H1 (cell line): ENCODE measurements around the gene GTF2H1. TPM values are rescaled to one million over a fixed set of nuclear protein-coding genes. Genes with fewer than 3 reads are reported as not detected.

Experiments used
- CTCF ChIA-PET: fragments of 300-600 bp; sonication (Branson Sonifier 250); formaldehyde crosslinking; loops from one replicate; lab custom pipeline; 2021; ENCODE audit not compliant: partially characterized antibody; lab: Charles Lee
- POLR2A ChIA-PET: fragments of 300-600 bp; sonication (Branson Sonifier 250); formaldehyde crosslinking; loops from one replicate; lab custom pipeline; 2021; ENCODE audit warnings: inconsistent platforms; ENCODE audit not compliant: partially characterized antibody; lab: Charles Lee
- DNase-seq, 2 experiments: peaks; one replicate each; pipeline versions ENCODE4 v3.0.0 to v3.0.0-alpha.2; 2010 to 2022; ENCODE audit warnings: low spot score in 2 of 2, low read depth in 1 of 2, mixed read lengths in 1 of 2
- FAIRE-seq: peaks from 2 replicates; lab custom pipeline; 2011; peaks lifted over from hg19 to GRCh38; lab: Jason Lieb, UNC
- H2AFZ ChIP-seq: 2 replicates; pipeline ENCODE4 v1.8.1; 2012; ENCODE audit warnings: low read length, inconsistent platforms
- H2AK5ac ChIP-seq: 2 replicates; pipeline ENCODE4 v1.6.1; 2013; ENCODE audit warnings: low read depth, low read length
- H2BK120ac ChIP-seq: replicated peaks from 2 replicates; pipeline ENCODE3; 2013; ENCODE audit warnings: low read depth, low read length, inconsistent platforms
- H2BK12ac ChIP-seq: 2 replicates; pipeline ENCODE4 v1.6.1; 2013; ENCODE audit warnings: low read depth, low read length
- H2BK15ac ChIP-seq: 2 replicates; pipeline ENCODE4 v1.6.1; 2013; ENCODE audit warnings: low read length
- H2BK20ac ChIP-seq: 2 replicates; pipeline ENCODE4 v1.6.1; 2013; ENCODE audit warnings: low read length
- H2BK5ac ChIP-seq: 2 replicates; pipeline ENCODE4 v1.6.1; 2013; ENCODE audit warnings: low read depth, low read length
- H3K14ac ChIP-seq: 2 replicates; pipeline ENCODE4 v1.6.1; 2013; ENCODE audit warnings: inconsistent platforms; ENCODE audit not compliant: insufficient read length
- H3K18ac ChIP-seq: 2 replicates; pipeline ENCODE4 v1.6.1; 2013; ENCODE audit warnings: low read length; ENCODE audit errors: extremely low read depth
- H3K23ac ChIP-seq: 2 replicates; pipeline ENCODE4 v1.6.1; 2013; ENCODE audit warnings: inconsistent platforms; ENCODE audit not compliant: insufficient read length
- H3K23me2 ChIP-seq: 2 replicates; pipeline ENCODE4 v1.6.1; 2013; ENCODE audit warnings: low read depth, low read length
- H3K27ac ChIP-seq: 2 replicates; pipeline ENCODE4 v1.6.1; 2011; ENCODE audit warnings: low read depth, low read length, inconsistent platforms
- H3K27me3 ChIP-seq, 4 experiments: replicated peaks in 1 of 4; 1 replicate in 1 of 4; 2 replicates in 3 of 4; pipeline versions ENCODE4 v1.6.1 to v1.8.1; 2011 to 2013; ENCODE audit warnings: low read length in 3 of 4, mild to moderate bottlenecking in 3 of 4, inconsistent platforms in 2 of 4, mixed read lengths in 2 of 4, moderate library complexity in 1 of 4; ENCODE audit not compliant: control insufficient read depth in 3 of 4, insufficient read depth in 3 of 4; ENCODE audit errors: extremely low read depth in 1 of 4
- H3K36me3 ChIP-seq, 4 experiments: 2 replicates each; pipeline versions ENCODE4 v1.6.1 to v1.8.1; 2011 to 2013; ENCODE audit warnings: mild to moderate bottlenecking in 4 of 4, low read length in 3 of 4, moderate library complexity in 2 of 4, control low read depth in 1 of 4, inconsistent platforms in 1 of 4; ENCODE audit not compliant: insufficient read depth in 4 of 4, control insufficient read depth in 2 of 4
- H3K4ac ChIP-seq: replicated peaks from 2 replicates; pipeline ENCODE3; 2013; ENCODE audit warnings: low read length, low read depth, mixed read lengths, inconsistent platforms; ENCODE audit not compliant: insufficient read length
- H3K4me1 ChIP-seq, 4 experiments: replicated peaks in 1 of 4; 1 replicate in 1 of 4; 2 replicates in 3 of 4; pipeline versions ENCODE4 v1.6.1 to v1.8.1; 2011 to 2013; ENCODE audit warnings: low read length in 3 of 4, inconsistent platforms in 2 of 4, mixed read lengths in 1 of 4; ENCODE audit not compliant: insufficient read depth in 4 of 4, control insufficient read depth in 3 of 4
- H3K4me2 ChIP-seq, 2 experiments: 2 replicates each; pipeline versions ENCODE4 v1.6.1 to v1.8.1; 2011 to 2013; ENCODE audit warnings: low read depth in 2 of 2, low read length in 2 of 2, control low read depth in 1 of 2, inconsistent platforms in 1 of 2, mild to moderate bottlenecking in 1 of 2; ENCODE audit not compliant: insufficient read depth in 1 of 2
- H3K4me3 ChIP-seq, 4 experiments: fragments of 200-600, 300-600 bp in 1 of 4; sonication (generic), shearing (Covaris generic), sonication (Bioruptor Twin) in 1 of 4; 2 replicates each; pipeline versions ENCODE4 v1.5.1 to v1.8.1; 2011 to 2016; ENCODE audit warnings: low read length in 4 of 4, low read depth in 3 of 4, control low read depth in 2 of 4, inconsistent platforms in 2 of 4, mild to moderate bottlenecking in 2 of 4, mixed read lengths in 1 of 4, moderate library complexity in 1 of 4; ENCODE audit not compliant: insufficient read depth in 2 of 4; ENCODE audit errors: extremely low read depth in 1 of 4
- H3K56ac ChIP-seq: replicated peaks from 2 replicates; pipeline ENCODE3; 2013; ENCODE audit warnings: low read depth, mild to moderate bottlenecking, mixed read lengths, low read length, inconsistent platforms; ENCODE audit not compliant: insufficient read length
- H3K79me1 ChIP-seq: 2 replicates; pipeline ENCODE4 v1.6.1; 2013; ENCODE audit warnings: low read depth, low read length, control low read depth
- H3K79me2 ChIP-seq, 2 experiments: 2 replicates each; pipeline versions ENCODE4 v1.6.1 to v1.8.1; 2012 to 2013; ENCODE audit warnings: low read length in 2 of 2, mild to moderate bottlenecking in 2 of 2, inconsistent platforms in 1 of 2; ENCODE audit not compliant: insufficient read depth in 2 of 2, control insufficient read depth in 1 of 2
- H3K9ac ChIP-seq, 4 experiments: replicated peaks in 1 of 4; 1 replicate in 1 of 4; 2 replicates in 3 of 4; pipeline versions ENCODE4 v1.6.1 to v1.8.1; 2011 to 2013; ENCODE audit warnings: low read depth in 3 of 4, low read length in 3 of 4, control low read depth in 2 of 4, mild to moderate bottlenecking in 2 of 4, moderate library complexity in 2 of 4, inconsistent platforms in 1 of 4; ENCODE audit errors: extremely low read depth in 1 of 4
- H3K9me3 ChIP-seq, 2 experiments: 2 replicates each; pipeline versions ENCODE4 v1.6.1 to v1.8.1; 2012 to 2013; ENCODE audit warnings: mild to moderate bottlenecking in 2 of 2, moderate library complexity in 2 of 2, control low read depth in 1 of 2, inconsistent platforms in 1 of 2, low read depth in 1 of 2, low read length in 1 of 2, mixed read lengths in 1 of 2; ENCODE audit not compliant: insufficient read depth in 2 of 2
- H4K20me1 ChIP-seq, 2 experiments: replicated peaks in 1 of 2; 2 replicates each; pipeline versions ENCODE3 to v1.8.1; 2011 to 2013; ENCODE audit warnings: inconsistent platforms in 2 of 2, low read length in 2 of 2, mild to moderate bottlenecking in 1 of 2; ENCODE audit not compliant: insufficient read depth in 2 of 2, control insufficient read depth in 1 of 2
- H4K5ac ChIP-seq: 2 replicates; pipeline ENCODE4 v1.6.1; 2013; ENCODE audit warnings: low read length, low read depth, mixed read lengths, inconsistent platforms; ENCODE audit not compliant: insufficient read length
- H4K8ac ChIP-seq: 2 replicates; pipeline ENCODE4 v1.8.0; 2013; ENCODE audit warnings: mild to moderate bottlenecking, moderate library complexity, low read length, inconsistent platforms; ENCODE audit not compliant: insufficient read depth; ENCODE audit errors: extremely low read depth
- H4K91ac ChIP-seq: replicated peaks from 2 replicates; pipeline ENCODE3; 2013; ENCODE audit warnings: low read length, mixed read lengths, inconsistent platforms; ENCODE audit not compliant: insufficient read length
- BCL11A ChIP-seq, 2 experiments: IDR thresholded peaks; one replicate each; pipeline ENCODE4 v1.6.1; 2011; ENCODE audit warnings: low read depth in 2 of 2, low read length in 2 of 2, mild to moderate bottlenecking in 2 of 2
- CHD1 ChIP-seq: IDR thresholded peaks from 2 replicates; pipeline ENCODE4 v1.6.1; 2012; ENCODE audit warnings: low read depth, low read length, improper control_type of control experiment
- EZH2 ChIP-seq: fragments of 200-600 bp; sonication (generic); IDR thresholded peaks from 2 replicates; pipeline ENCODE4 v1.7.1; 2012; ENCODE audit warnings: low read depth, mild to moderate bottlenecking, moderate library complexity, low read length, inconsistent platforms; ENCODE audit not compliant: severe bottlenecking
- FOSL1 ChIP-seq: IDR thresholded peaks from 2 replicates; pipeline ENCODE4 v1.6.1; 2011; ENCODE audit warnings: mild to moderate bottlenecking, low read depth, low read length, moderate library complexity; ENCODE audit not compliant: insufficient read depth
- JUN ChIP-seq: IDR thresholded peaks from 2 replicates; pipeline ENCODE4 v1.6.1; 2011; ENCODE audit warnings: low read depth, mild to moderate bottlenecking, improper control_type of control experiment, low read length
- KDM1A ChIP-seq: fragments of 200-600, 300-600 bp; sonication (generic); IDR thresholded peaks from 2 replicates; pipeline ENCODE4 v1.7.1; 2016; ENCODE audit warnings: mild to moderate bottlenecking, low read length, borderline replicate concordance
- KDM5A ChIP-seq: fragments of 200-600 bp; IDR thresholded peaks from 2 replicates; pipeline ENCODE4 v1.7.1; 2012; ENCODE audit warnings: mild to moderate bottlenecking, low read length, inconsistent platforms, mixed read lengths
- NANOG ChIP-seq: IDR thresholded peaks from 2 replicates; pipeline ENCODE4 v1.6.1; 2011; ENCODE audit warnings: low read length, low read depth, mild to moderate bottlenecking, inconsistent platforms; ENCODE audit not compliant: insufficient read depth, poor library complexity, severe bottlenecking
- PHF8 ChIP-seq: fragments of 200-600 bp; sonication (generic); conservative IDR thresholded peaks from 2 replicates; pipeline ENCODE4 v1.7.1; 2012; ENCODE audit warnings: low read depth, mild to moderate bottlenecking, inconsistent platforms, low read length, moderate library complexity
- POLR2A ChIP-seq, 2 experiments: IDR thresholded peaks; 1 replicate in 1 of 2; 2 replicates in 1 of 2; pipeline ENCODE4 v1.6.1; 2011; ENCODE audit warnings: low read depth in 2 of 2, low read length in 2 of 2, mild to moderate bottlenecking in 2 of 2; ENCODE audit errors: control extremely low read depth in 1 of 2
- POU5F1 ChIP-seq: IDR thresholded peaks from 2 replicates; pipeline ENCODE4 v1.6.1; 2011; ENCODE audit warnings: low read depth, mild to moderate bottlenecking, low read length, moderate library complexity
- RNF2 ChIP-seq: fragments of 200-900, 300-1000 bp; sonication (generic); IDR thresholded peaks from 2 replicates; pipeline ENCODE4 v1.7.1; 2016; ENCODE audit warnings: borderline replicate concordance, low read depth, mild to moderate bottlenecking, antibody characterized with exemption, low read length; ENCODE audit not compliant: poor library complexity, severe bottlenecking; ENCODE audit errors: missing control alignments
- SUZ12 ChIP-seq: fragments of 200-600 bp; sonication (generic); IDR thresholded peaks from 2 replicates; pipeline ENCODE4 v1.6.1; 2012; ENCODE audit warnings: mild to moderate bottlenecking, inconsistent platforms, low read length, moderate library complexity, mixed read lengths
- TAF1 ChIP-seq: IDR thresholded peaks from 2 replicates; pipeline ENCODE4 v1.6.1; 2011; ENCODE audit warnings: mild to moderate bottlenecking, low read depth, low read length
- TCF12 ChIP-seq: IDR thresholded peaks from 2 replicates; pipeline ENCODE4 v1.6.1; 2011; ENCODE audit warnings: low read depth, mild to moderate bottlenecking, low read length
- YY1 ChIP-seq: IDR thresholded peaks from 2 replicates; pipeline ENCODE4 v1.6.1; 2011; ENCODE audit warnings: low read depth, mild to moderate bottlenecking, low read length
- WGBS, 2 experiments: shearing (Covaris generic) in 1 of 2; methylation state at CpG; one replicate each; pipeline versions ENCODE4 v1.1.6 to v1.1.7; 2013 to 2015; ENCODE audit warnings: low lambda C conversion rate in 2 of 2, mixed read lengths in 2 of 2, inconsistent platforms in 1 of 2, low coverage in 1 of 2, missing lambda C conversion rate in 1 of 2; ENCODE audit not compliant: insufficient replicate concordance in 2 of 2, insufficient coverage in 1 of 2, insufficient read length in 1 of 2; ENCODE audit errors: extremely low coverage in 1 of 2, missing lambda C conversion rate in 1 of 2; 5-methylcytosine and 5-hydroxymethylcytosine counted together
- polyA plus RNA-seq, 7 experiments: library from polyadenylated mRNA; depleted of rRNA in 3 of 7; stranded (reverse) in 5 of 7; unstranded in 2 of 7; fragments of >200 nt in 5 of 7; fragments of 200-250 nt in 2 of 7; gene quantifications; 1 replicate in 5 of 7; 2 replicates in 1 of 7; 4 replicates in 1 of 7; pipeline versions ENCODE4 v1.2.1 to v1.2.3, GENCODE V29; 2011 to 2013; ENCODE audit warnings: missing spikeins in 2 of 7, mixed read lengths in 2 of 7
- total RNA-seq: library from RNA; stranded (reverse); fragmentation: NEBNext Ultra II Directional; extraction: Animal tissue kit (Norgen Biotek cat#: 25700); gene quantifications from 2 replicates; pipeline ENCODE4 v1.2.1, GENCODE V29; 2021

The GTF2H1 gene
- total and polyA plus RNA-seq, 2 of the 8 experiments (the other 6 are each of a cell fraction or from before 2014, with no cell fraction given): 9.1 to 26.3 TPM

DNA sequence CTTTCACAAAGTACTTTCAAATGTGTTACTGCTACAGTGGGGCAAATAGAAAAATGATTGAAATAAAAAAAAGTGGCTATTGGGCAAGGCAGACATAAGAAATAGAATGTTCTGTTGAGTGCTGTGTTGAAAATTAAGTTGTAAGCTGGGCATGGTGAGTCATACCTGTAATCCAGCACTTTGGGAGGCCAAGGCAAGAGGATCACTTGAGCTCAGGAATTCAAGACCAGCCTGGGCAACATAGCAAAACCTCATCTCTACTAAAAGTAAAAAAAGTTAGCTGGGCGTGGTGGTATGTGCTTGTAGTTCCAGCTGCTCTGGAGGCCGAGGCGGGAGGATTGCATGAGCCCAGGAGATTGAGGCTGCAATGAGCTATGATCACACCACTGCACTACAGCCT lies 45.1 kb downstream of the GTF2H1 start:
- H3K56ac ChIP-seq: no peak overlapping the region
- H2BK5ac ChIP-seq: no peak overlapping the region
- H4K20me1 ChIP-seq: no peaks in the 10 kb centered on the region
- no peak overlapping the region for H3K4me2 ChIP-seq
- H3K79me1 ChIP-seq: no peaks in the 10 kb centered on the region
- no peak overlapping the region for H2BK20ac ChIP-seq
- 89% methylated on average over 3 of the region's 3 CpGs; no CpG with 5 or more reads in 1 of the 2 experiments for WGBS, 2 experiments
- H2BK15ac ChIP-seq: no peak overlapping the region
- H3K36me3 ChIP-seq: peaks cover 10 to 44% (median 16%) of the 10 kb centered on the region in 4 experiments
- no peak overlapping the region for H2BK12ac ChIP-seq
- ChIA-PET CTCF (no interaction called here), POLR2A (no interaction called here)
- DNase-seq: no peak
- no peak overlapping the region for H2AK5ac ChIP-seq
- no peak overlapping the region for H2BK120ac ChIP-seq
- no peaks in the 10 kb centered on the region for H3K79me2 ChIP-seq
- no peak overlapping the region for H4K8ac ChIP-seq
- H3K4me1 ChIP-seq: no peaks in the 10 kb centered on the region
- no peak overlapping the region for H2AFZ ChIP-seq
- H4K5ac ChIP-seq: no peak overlapping the region
- H3K27me3 ChIP-seq: no peaks in the 10 kb centered on the region
- H3K9me3 ChIP-seq: no peaks in the 10 kb centered on the region
- H3K23me2 ChIP-seq: no peaks in the 10 kb centered on the region
- H4K91ac ChIP-seq: no peak overlapping the region
- H3K23ac ChIP-seq: no peak overlapping the region
- FAIRE-seq: no peak
- no peak overlapping the region for H3K9ac ChIP-seq
- no peak overlapping the region for H3K14ac ChIP-seq
- no peak overlapping the region for H3K4me3 ChIP-seq
- no peak overlapping the region for H3K4ac ChIP-seq
- H3K27ac ChIP-seq: no peak overlapping the region
- no peak overlapping the region for H3K18ac ChIP-seq
- TF ChIP-seq RNF2 (no peak), TAF1 (no peak), FOSL1 (no peak), PHF8 (no peak), SUZ12 (no peak), EZH2 (no peak), BCL11A (IDR thresholded peaks at IDR 0.05; ENCODE audit: low read depth in 2 of 2, low read length in 2 of 2) (no peak), YY1 (no peak), KDM5A (no peak), POU5F1 (no peak), POLR2A (IDR thresholded peaks at IDR 0.05; ENCODE audit: control extremely low read depth in 1 of 2, low read depth in 2 of 2, low read length in 2 of 2) (no peak), JUN (no peak), KDM1A (no peak), NANOG (no peak), TCF12 (no peak), CHD1 (no peak)
